Stimulated activated naive CD8-positive, alpha-beta T cell treated with anti-CD3 and anti-CD28 coated beads, Interleukin-15, Interleukin-2, amounts not matched to agents 100 ng/mL and 50 ng/mL, for 24 hours (primary cell): ENCODE results near the gene IPO13.

Experiments
- H3K27ac Mint-ChIP-seq: one replicate; pipeline ENCODE4 v1.8.0; 2021; ENCODE audit warnings: mild to moderate bottlenecking, mixed read lengths
- H3K27me3 Mint-ChIP-seq: one replicate; pipeline ENCODE4 v1.8.0; 2021; ENCODE audit warnings: mixed read lengths
- H3K36me3 Mint-ChIP-seq: one replicate; pipeline ENCODE4 v1.8.0; 2021; ENCODE audit warnings: low read depth, mixed read lengths
- H3K4me1 Mint-ChIP-seq: one replicate; pipeline ENCODE4 v1.8.0; 2021; ENCODE audit warnings: low read depth, mixed read lengths
- H3K4me3 Mint-ChIP-seq: one replicate; pipeline ENCODE4 v1.8.0; 2021; ENCODE audit warnings: mild to moderate bottlenecking, mixed read lengths
- H3K9me3 Mint-ChIP-seq: one replicate; pipeline ENCODE4 v1.8.0; 2021; ENCODE audit warnings: mixed read lengths

The IPO13 gene

DNA sequence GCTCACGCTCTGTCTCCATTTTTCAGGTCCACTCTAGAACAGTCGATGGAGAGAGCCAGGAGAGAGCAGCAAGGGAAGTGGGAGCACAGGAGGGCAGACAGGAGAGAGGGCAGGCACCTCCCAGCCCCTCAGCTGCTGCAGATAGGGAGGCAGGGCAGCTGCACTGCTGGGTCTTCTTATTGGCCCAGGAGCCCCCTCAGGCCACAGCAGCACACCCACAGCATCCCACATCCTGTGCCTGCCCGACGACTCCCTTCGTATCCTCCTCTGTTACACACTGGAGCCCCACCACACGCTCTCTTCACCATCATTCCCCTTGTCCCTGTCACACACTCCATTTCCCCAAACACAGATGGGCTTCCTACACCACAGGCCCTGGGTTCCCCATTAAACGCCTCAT lies 26.8 kb upstream of the IPO13 start:
- Mint-ChIP-seq H3K4me3 (no peak overlapping the region), H3K4me1 (no peaks in the 10 kb centered on the region), H3K27ac (no peak overlapping the region), H3K27me3 (no peaks in the 10 kb centered on the region), H3K9me3 (no peaks in the 10 kb centered on the region), H3K36me3 (peaks cover 4% of the 10 kb centered on the region)

DNA sequence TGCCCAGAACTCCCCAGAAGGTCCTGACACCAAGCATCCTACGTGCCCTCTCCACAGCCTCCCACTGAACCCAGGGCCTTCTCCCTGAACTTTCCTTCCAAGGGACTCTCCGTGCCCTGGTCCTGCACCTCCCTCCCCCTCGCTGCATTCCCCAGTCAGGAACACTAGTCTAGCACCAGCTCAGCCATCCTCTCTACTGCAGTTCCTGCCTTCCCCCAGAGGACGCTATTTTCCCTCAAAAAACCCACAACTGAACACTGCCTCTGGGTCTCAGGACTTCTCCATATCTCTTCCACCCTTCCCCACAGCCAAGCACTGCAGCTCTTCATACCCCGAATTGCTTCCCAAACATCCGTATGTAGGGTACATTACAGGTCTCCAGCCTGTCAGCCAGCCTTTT lies 25.7 kb upstream of the IPO13 start:
- Mint-ChIP-seq H3K4me1 (no peaks in the 10 kb centered on the region), H3K36me3 (peaks cover 10% of the 10 kb centered on the region), H3K9me3 (no peaks in the 10 kb centered on the region), H3K27me3 (no peaks in the 10 kb centered on the region), H3K27ac (no peak overlapping the region), H3K4me3 (no peak overlapping the region)

GRCh38 chr1:43924516-43924915 lies 22.2 kb upstream of the IPO13 start:
- Mint-ChIP-seq H3K4me1 (peaks cover 2% of the 10 kb centered on the region), H3K4me3 (no peak overlapping the region), H3K36me3 (peaks cover 10% of the 10 kb centered on the region), H3K9me3 (no peaks in the 10 kb centered on the region), H3K27ac (no peak overlapping the region), H3K27me3 (no peaks in the 10 kb centered on the region)

DNA sequence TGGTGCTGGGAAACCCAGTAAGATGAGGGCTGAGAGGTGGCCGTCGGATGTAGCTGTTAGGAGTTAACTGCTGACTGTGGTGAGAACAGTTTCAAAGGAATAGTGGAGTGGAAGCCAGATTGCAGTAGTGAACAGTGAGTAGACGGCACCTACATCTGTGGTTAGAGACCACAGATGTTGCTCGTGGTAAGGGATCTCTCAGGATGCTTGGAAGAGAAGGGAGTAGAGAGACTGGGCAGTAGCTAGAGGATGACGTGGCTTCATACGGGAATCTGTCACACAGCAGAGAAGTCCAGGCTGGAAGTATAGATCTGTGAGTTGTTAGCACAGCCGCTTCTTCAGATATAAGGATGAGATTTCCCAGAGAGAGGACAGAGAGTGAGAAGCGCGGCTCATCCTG lies 20.9 kb upstream of the IPO13 start:
- Mint-ChIP-seq H3K36me3 (peaks cover 10% of the 10 kb centered on the region), H3K9me3 (no peaks in the 10 kb centered on the region), H3K27me3 (no peaks in the 10 kb centered on the region), H3K4me3 (no peak overlapping the region), H3K4me1 (peaks cover 5% of the 10 kb centered on the region), H3K27ac (no peak overlapping the region)

- H3K4me1 Mint-ChIP-seq: peaks cover 14% of the 10 kb centered on the region
- peaks cover 6% of the 10 kb centered on the region for H3K36me3 Mint-ChIP-seq
- peaks cover 20% of the 10 kb centered on the region for H3K27me3 Mint-ChIP-seq
- H3K4me3 Mint-ChIP-seq: no peak overlapping the region
- H3K27ac Mint-ChIP-seq: no peak overlapping the region
- no peaks in the 10 kb centered on the region for H3K9me3 Mint-ChIP-seq
These were observed 16.4 kb upstream of the IPO13 start for GRCh38 chr1:43930168-43930948.

GRCh38 chr1:43930949-43931275 lies 15.8 kb upstream of the IPO13 start:
- no peak overlapping the region for H3K4me3 Mint-ChIP-seq
- H3K4me1 Mint-ChIP-seq: peaks cover 14% of the 10 kb centered on the region
- no peak overlapping the region for H3K27ac Mint-ChIP-seq
- no peaks in the 10 kb centered on the region for H3K9me3 Mint-ChIP-seq
- peaks cover 1% of the 10 kb centered on the region for H3K36me3 Mint-ChIP-seq
- peaks cover 23% of the 10 kb centered on the region for H3K27me3 Mint-ChIP-seq

DNA sequence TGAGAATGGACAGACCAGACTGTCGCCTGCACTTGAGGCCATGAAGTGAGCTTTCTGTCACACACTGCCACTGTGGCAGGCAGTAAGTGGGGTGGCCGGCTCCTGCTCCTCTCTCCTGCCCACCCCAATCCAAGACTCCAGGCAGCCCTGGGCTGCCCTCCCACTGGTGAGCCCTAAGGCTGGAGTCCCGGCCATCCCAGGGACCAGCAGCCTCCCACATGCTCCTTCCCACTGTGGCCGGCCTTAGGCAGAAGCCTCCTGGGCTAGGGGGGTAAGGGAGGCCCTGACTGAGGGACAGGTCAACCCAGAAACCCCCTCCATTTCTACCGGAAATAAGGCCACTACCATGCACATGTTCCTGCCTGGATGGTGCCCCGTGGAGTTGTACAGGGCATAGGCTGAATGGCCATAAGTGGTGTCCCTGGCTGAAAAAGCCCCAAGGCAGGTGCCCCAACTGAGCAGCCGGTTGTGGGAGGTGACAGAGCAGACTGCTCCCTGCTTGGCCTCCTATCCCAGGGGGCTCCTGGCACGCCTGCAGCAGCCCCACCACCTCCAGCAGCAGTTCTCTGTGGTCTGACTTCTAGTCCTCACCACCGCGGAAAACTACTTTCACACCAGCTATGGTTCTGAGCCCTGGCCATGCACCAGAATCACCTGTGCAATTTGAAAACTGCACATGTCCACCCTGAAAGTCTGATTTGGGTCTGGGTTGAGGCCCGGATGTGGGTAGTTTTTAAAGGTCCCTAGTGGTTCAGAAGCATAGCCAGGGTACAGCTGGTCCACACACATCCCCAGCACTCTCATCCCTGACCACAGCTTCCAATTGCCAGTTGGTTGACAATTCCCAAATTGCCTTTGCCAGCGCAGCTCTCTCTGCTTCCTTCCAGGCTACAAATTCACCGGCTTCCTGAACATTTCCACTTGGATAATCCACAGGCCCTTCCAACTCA lies 14.8 kb upstream of the IPO13 start:
- no peak overlapping the region for H3K4me3 Mint-ChIP-seq
- H3K36me3 Mint-ChIP-seq: no peaks in the 10 kb centered on the region
- peaks cover 18% of the 10 kb centered on the region for H3K4me1 Mint-ChIP-seq
- no peaks in the 10 kb centered on the region for H3K9me3 Mint-ChIP-seq
- peaks cover 23% of the 10 kb centered on the region for H3K27me3 Mint-ChIP-seq
- H3K27ac Mint-ChIP-seq: no peak overlapping the region

DNA sequence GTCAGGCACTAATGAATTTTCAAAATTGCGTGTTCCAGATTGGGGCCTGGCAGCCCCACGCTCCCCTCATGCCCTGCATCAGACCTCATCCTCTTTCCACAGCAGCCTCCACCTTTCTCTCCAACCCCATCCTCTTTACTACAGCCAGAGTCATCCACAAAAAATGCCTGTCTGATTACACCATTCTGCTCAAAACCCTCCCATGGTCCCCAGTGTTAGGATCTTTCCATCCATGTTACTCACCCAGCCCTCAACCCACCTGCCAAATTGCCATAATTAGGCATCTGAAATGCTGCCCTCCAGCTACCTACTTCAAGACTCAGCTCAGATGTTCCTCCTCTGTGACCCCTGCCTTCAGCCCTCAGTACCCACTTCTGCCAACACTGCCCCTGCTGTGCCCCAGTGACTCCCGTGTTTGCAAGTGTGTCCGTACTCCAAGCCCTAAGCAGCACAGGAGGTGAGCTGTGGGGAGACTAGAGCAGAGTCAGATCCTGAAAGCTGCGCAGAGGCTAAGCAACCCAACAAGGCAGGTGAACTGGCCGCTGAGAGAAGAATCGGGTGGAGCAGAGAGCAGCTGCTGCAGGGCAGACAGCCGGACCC lies 13.9 kb upstream of the IPO13 start:
- no peaks in the 10 kb centered on the region for H3K9me3 Mint-ChIP-seq
- peaks cover 23% of the 10 kb centered on the region for H3K27me3 Mint-ChIP-seq
- H3K4me1 Mint-ChIP-seq: peaks cover 18% of the 10 kb centered on the region
- H3K36me3 Mint-ChIP-seq: no peaks in the 10 kb centered on the region
- H3K27ac Mint-ChIP-seq: no peak overlapping the region
- H3K4me3 Mint-ChIP-seq: no peak overlapping the region

DNA sequence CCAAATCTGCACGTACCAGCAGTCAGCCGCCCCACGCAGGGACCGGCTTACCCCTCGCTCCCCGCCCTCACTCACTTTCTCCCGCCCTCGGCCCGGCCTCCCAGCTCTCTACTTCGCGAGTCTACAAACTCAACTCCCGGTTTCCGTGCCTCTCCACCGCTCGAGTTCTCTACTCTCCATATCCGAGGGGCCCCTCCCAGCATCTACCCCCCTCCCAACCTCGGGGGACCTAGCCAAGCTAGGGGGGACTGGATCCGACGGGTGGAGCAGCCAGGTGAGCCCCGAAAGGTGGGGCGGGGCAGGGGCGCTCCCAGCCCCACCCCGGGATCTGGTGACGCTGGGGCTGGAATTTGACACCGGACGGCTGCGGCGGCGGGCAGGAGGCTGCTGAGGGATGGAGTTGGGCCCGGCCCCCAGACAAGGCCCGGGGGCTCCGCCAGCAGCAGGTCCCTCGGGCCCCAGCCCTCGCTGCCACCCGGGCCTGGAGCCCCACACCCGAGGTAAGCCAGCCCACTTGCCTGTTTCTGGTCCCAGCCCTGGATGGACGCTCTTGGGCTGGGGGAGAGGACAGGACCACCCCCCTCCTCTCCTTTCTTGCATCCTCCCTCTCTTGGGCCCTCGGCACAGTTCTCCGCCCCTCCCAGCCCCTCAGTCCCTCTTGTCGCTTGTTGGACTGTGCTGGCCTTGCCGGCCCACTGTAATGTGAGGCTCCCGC lies 13.2 kb upstream of the IPO13 start, which contains the start of gene ARTN:
Gene ARTN, plus strand, starts transcription at position 416 of the 715 bp plus-strand sequence. CDS start 1,856 bp downstream, outside the sequence.
- H3K27ac Mint-ChIP-seq: no peak within 1 kb of the TSS
- H3K9me3 Mint-ChIP-seq: no peaks in the 10 kb centered on the region
- H3K36me3 Mint-ChIP-seq: no peaks in the 10 kb centered on the region
- peaks cover 23% of the 10 kb centered on the region for H3K27me3 Mint-ChIP-seq
- peak within 1 kb of the TSS; percentile 26 for H3K4me3 Mint-ChIP-seq
- H3K4me1 Mint-ChIP-seq: peaks cover 18% of the 10 kb centered on the region

DNA sequence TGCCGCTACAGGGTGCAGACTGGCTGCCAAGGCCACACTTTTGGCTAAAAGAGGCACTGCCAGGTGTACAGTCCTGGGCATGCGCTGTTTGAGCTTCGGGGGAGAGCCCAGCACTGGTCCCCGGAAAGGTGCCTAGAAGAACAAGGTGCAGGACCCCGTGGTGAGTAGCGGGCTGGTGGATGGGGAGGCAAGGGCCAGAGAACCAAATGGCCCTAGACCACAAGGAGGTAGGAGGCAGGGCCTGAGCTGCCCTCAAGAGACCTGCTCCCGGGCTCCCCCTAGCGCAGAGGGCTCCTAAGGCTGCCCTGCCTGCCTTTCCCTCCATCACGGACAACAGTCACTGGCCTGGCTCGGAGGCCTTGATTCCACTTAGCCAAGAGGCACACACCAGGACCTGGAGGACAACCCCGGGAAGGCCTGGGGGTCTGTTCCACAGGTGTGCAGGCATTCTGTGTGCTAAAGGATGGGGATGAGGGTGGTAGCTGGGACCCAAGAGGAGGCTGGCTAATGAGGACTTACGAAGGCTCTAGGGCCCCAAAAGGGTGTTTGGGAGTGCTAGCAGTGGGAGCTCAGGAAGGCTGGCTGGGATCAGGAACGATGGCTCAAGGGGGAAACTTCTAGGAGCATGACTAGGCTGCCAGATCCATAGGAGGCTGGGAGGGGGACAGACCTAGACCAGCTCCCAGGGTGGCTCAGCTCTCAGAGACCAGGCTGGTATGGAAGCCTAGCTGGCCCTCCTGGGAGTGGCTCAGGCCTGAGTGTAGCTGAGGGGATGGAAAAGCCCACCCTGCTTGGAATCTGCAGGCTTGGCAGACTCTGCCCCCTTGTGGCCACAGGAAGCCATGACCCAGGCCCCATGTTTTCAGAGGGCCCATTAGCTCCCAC lies 12.4 kb upstream of the IPO13 start:
- no peaks in the 10 kb centered on the region for H3K36me3 Mint-ChIP-seq
- peaks cover 23% of the 10 kb centered on the region for H3K27me3 Mint-ChIP-seq
- H3K4me1 Mint-ChIP-seq: peaks cover 17% of the 10 kb centered on the region
- H3K9me3 Mint-ChIP-seq: no peaks in the 10 kb centered on the region
- H3K27ac Mint-ChIP-seq: no peak overlapping the region
- peak overlapping the region; percentile 26 for H3K4me3 Mint-ChIP-seq

GRCh38 chr1:43934986-43935324 lies 11.8 kb upstream of the IPO13 start:
- no peaks in the 10 kb centered on the region for H3K9me3 Mint-ChIP-seq
- no peak overlapping the region for H3K27ac Mint-ChIP-seq
- no peak overlapping the region for H3K4me3 Mint-ChIP-seq
- peaks cover 12% of the 10 kb centered on the region for H3K4me1 Mint-ChIP-seq
- H3K27me3 Mint-ChIP-seq: peaks cover 23% of the 10 kb centered on the region
- no peaks in the 10 kb centered on the region for H3K36me3 Mint-ChIP-seq

- Mint-ChIP-seq H3K4me1 (peaks cover 12% of the 10 kb centered on the region), H3K4me3 (no peak overlapping the region), H3K9me3 (no peaks in the 10 kb centered on the region), H3K27me3 (peaks cover 23% of the 10 kb centered on the region), H3K27ac (no peak overlapping the region), H3K36me3 (no peaks in the 10 kb centered on the region)
These were observed 10.9 kb upstream of the IPO13 start for GRCh38 chr1:43935711-43936427.

DNA sequence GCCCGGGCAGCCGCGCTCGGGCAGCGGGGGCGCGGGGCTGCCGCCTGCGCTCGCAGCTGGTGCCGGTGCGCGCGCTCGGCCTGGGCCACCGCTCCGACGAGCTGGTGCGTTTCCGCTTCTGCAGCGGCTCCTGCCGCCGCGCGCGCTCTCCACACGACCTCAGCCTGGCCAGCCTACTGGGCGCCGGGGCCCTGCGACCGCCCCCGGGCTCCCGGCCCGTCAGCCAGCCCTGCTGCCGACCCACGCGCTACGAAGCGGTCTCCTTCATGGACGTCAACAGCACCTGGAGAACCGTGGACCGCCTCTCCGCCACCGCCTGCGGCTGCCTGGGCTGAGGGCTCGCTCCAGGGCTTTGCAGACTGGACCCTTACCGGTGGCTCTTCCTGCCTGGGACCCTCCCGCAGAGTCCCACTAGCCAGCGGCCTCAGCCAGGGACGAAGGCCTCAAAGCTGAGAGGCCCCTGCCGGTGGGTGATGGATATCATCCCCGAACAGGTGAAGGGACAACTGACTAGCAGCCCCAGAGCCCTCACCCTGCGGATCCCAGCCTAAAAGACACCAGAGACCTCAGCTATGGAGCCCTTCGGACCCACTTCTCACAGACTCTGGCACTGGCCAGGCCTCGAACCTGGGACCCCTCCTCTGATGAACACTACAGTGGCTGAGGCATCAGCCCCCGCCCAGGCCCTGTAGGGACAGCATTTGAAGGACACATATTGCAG lies 10.2 kb upstream of the IPO13 start:
- peaks cover 23% of the 10 kb centered on the region for H3K27me3 Mint-ChIP-seq
- no peaks in the 10 kb centered on the region for H3K36me3 Mint-ChIP-seq
- no peaks in the 10 kb centered on the region for H3K9me3 Mint-ChIP-seq
- H3K4me3 Mint-ChIP-seq: no peak overlapping the region
- no peak overlapping the region for H3K27ac Mint-ChIP-seq
- H3K4me1 Mint-ChIP-seq: peaks cover 12% of the 10 kb centered on the region
